ENCODE measurements around the gene FAM124A.

GRCh38 chr13:51305271-51305967 is 83.2 kb downstream of the FAM124A start:
- no peak for TF ChIP-seq EZH2 (IDR thresholded peaks at IDR 0.05; ENCODE audit: low read length, missing control alignments)
- TF ChIP-seq, protein P1, sequence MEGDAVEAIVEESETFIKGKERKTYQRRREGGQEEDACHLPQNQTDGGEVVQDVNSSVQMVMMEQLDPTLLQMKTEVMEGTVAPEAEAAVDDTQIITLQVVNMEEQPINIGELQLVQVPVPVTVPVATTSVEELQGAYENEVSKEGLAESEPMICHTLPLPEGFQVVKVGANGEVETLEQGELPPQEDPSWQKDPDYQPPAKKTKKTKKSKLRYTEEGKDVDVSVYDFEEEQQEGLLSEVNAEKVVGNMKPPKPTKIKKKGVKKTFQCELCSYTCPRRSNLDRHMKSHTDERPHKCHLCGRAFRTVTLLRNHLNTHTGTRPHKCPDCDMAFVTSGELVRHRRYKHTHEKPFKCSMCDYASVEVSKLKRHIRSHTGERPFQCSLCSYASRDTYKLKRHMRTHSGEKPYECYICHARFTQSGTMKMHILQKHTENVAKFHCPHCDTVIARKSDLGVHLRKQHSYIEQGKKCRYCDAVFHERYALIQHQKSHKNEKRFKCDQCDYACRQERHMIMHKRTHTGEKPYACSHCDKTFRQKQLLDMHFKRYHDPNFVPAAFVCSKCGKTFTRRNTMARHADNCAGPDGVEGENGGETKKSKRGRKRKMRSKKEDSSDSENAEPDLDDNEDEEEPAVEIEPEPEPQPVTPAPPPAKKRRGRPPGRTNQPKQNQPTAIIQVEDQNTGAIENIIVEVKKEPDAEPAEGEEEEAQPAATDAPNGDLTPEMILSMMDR (conservative IDR thresholded peaks at IDR 0.05 in 1 of 2, IDR thresholded peaks at IDR 0.05 in 1 of 2; ENCODE audit: low read depth in 1 of 2, low read length in 2 of 2), result no peak

Data from fibroblast of lung (primary cell).